Sigmoid colon (tissue), 7 donors: Measurements from ENCODE around the gene TNNI3. TPM values are rescaled to one million over a fixed set of nuclear protein-coding genes. Genes with fewer than 3 reads are reported as not detected.
"Not testable (repeated sequence)": the region's sequence is repeated elsewhere in the genome, so short reads cannot be mapped to it uniquely, and the experiment has no call there.

Experiments
- DNase-seq: peaks from one replicate; pipeline ENCODE4 v3.0.0-alpha.2; 2019
- H3K27ac ChIP-seq, 4 donors: fragments of 200-600 bp; sonication (generic); one replicate each; pipeline ENCODE4 v1.5.1; 2016 to 2019; ENCODE audit warnings: mild to moderate bottlenecking in 1 of 4
- H3K27me3 ChIP-seq, 3 donors: fragments of 200-600 bp; sonication (generic); one replicate each; pipeline ENCODE4 v1.5.1; 2019; ENCODE audit warnings: mild to moderate bottlenecking in 1 of 3
- H3K36me3 ChIP-seq, 4 donors: fragments of 200-600 bp; sonication (generic); one replicate each; pipeline ENCODE4 v1.5.1; 2016 to 2019
- H3K4me1 ChIP-seq, 4 donors: fragments of 200-600 bp; sonication (generic); one replicate each; pipeline ENCODE4 v1.5.1; 2017 to 2019
- H3K4me3 ChIP-seq, 4 donors: fragments of 200-600 bp; sonication (generic); one replicate each; pipeline ENCODE4 v1.5.1; 2017 to 2019; ENCODE audit warnings: mild to moderate bottlenecking in 2 of 4, moderate library complexity in 1 of 4
- H3K9me3 ChIP-seq, 4 donors: fragments of 200-600 bp in 3 of 4; sonication (generic) in 3 of 4; one replicate each; pipeline versions ENCODE4 v1.5.1 to v1.6.1; 2013 to 2019
- EP300 ChIP-seq, 4 donors: sonication (generic); formaldehyde crosslinking; IDR thresholded peaks; one replicate each; pipeline ENCODE4 v1.6.1; 2017; ENCODE audit warnings: antibody characterized with exemption in 4 of 4
- POLR2A ChIP-seq, 2 donors: fragments of 450-650 bp; IDR thresholded peaks; one replicate each; pipeline ENCODE4 v1.6.1; 2016; ENCODE audit warnings: antibody characterized with exemption in 2 of 2, mild to moderate bottlenecking in 2 of 2, moderate library complexity in 2 of 2
- POLR2AphosphoS5 ChIP-seq, 4 donors: sonication (generic); formaldehyde crosslinking; IDR thresholded peaks; one replicate each; pipeline ENCODE4 v1.6.1; 2017; ENCODE audit warnings: antibody characterized with exemption in 4 of 4
- WGBS, 2 donors: extraction: QIAGEN DNeasy Blood & Tissue Kit; methylation state at CpG; one replicate each; pipeline ENCODE4 v1.1.7; 2013; 5-methylcytosine and 5-hydroxymethylcytosine counted together
- intact Hi-C: fragments of 100-400 bp; cut with DNase I; formaldehyde crosslinking; loops from one replicate; pipeline ENCODE4 v1.15.1; 2023
- polyA plus RNA-seq, 3 donors: library from polyadenylated mRNA; stranded (reverse); fragments of 200-250 nt; gene quantifications; one replicate each; pipeline ENCODE4 v1.2.3, GENCODE V29; 2013
- total RNA-seq, 4 donors: library from RNA; depleted of rRNA; stranded (reverse); fragments of >200 nt; gene quantifications; one replicate each; pipeline ENCODE4 v1.1.0, GENCODE V29; 2016
- TF ChIP-seq, protein P1 (sequence below), 4 experiments: fragments of 450-650 bp in 3 of 4; fragments of 200-600 bp in 1 of 4; IDR thresholded peaks; one replicate each; pipeline ENCODE4 v1.5.1; 2016 to 2019; ENCODE audit warnings: antibody characterized with exemption in 4 of 4, mild to moderate bottlenecking in 3 of 4, moderate library complexity in 2 of 4
- donor health status: healthy with polysubstance abuse.
- donor health status: Bipolar disorder and iron deficiency.
- donor health status: healthy.

Gene TNNI3
- total and polyA plus RNA-seq, 7 donors, result 3.6 to 45.5 (median 3.6) TPM; not detected in 4

GRCh38 chr19:55111238-55111831 is 46.2 kb downstream of the TNNI3 start:
- H3K4me3 ChIP-seq, result no peak overlapping the region
- intact Hi-C loops, result loop anchor here (10.0 kb wide), 3 partner anchors 543 to 917 kb away; partner anchors contain the start of genes LENG9, TSEN34 and U2AF2
- DNase-seq, result no peak
- TF ChIP-seq POLR2AphosphoS5 (IDR thresholded peaks at IDR 0.05), result peak in 1 of 4 donors; percentile 17
- TF ChIP-seq EP300 (IDR thresholded peaks at IDR 0.05), result no peak
- peaks cover 0 to 38% (median 8%) of the 10 kb centered on the region in 4 donors for H3K36me3 ChIP-seq
- H3K4me1 ChIP-seq, result peaks cover 0 to 70% (median 57%) of the 10 kb centered on the region in 4 donors
- H3K27me3 ChIP-seq, result no peaks in the 10 kb centered on the region
- 90 to 91% methylated on average over 21 of the region's 21 CpGs for WGBS, 2 donors
- H3K9me3 ChIP-seq, result no peaks in the 10 kb centered on the region
- peak overlapping the region; percentile 95 to 99 (median 98) for H3K27ac ChIP-seq

DNA sequence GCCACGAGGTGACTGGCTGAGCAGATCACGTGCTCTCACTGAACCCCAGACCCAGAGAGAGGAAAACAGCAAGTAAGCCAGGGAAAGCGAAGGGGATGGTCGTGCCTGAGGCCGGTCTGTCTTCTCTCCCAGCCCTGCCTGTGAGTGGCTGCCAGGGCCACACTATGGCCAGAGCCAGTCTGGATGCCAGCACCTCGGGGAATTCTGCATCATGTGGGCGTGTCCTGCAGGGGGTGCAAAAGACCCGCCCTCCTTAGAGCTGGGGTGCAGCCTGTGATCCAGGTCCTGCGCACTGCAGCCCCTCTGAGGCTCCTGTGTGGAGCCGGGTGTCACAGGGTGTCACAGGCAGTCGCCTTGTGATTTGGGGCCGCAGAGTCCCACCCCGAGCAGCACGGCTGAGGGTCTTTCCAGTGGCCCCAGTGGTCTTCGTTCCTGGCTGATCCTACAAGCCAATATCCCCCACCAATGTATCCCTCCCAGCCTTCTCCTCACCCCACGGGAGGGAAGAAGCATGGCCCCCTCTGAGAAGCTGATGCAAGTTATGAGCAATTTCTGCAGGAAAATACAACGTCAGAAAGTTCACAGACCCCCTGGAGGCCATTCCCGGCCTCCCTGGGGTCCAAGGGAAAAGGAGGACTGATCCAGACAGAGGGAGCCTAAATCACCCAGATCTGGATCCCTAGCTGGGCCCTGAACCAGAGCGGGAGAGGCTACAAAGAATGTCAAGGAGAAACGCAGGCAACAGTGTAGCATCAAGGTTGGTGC is 47.8 kb downstream of the TNNI3 start:
- Histone ChIP-seq H3K27me3 (no peaks in the 10 kb centered on the region), H3K4me1 (peaks cover 0 to 56% (median 43%) of the 10 kb centered on the region in 4 donors), H3K9me3 (no peaks in the 10 kb centered on the region), H3K36me3 (peaks cover 0 to 42% (median 8%) of the 10 kb centered on the region in 4 donors), H3K27ac (peak overlapping the region in 3 of 4 donors; percentile 32 to 99 (median 99)), H3K4me3 (no peak overlapping the region)
- intact Hi-C loops, result loop anchor here (10.0 kb wide), 3 partner anchors 545 to 915 kb away; partner anchors contain the start of genes LENG9, TSEN34 and U2AF2
- TF ChIP-seq POLR2A (IDR thresholded peaks at IDR 0.05) (no peak), POLR2AphosphoS5 (IDR thresholded peaks at IDR 0.05) (no peak), EP300 (IDR thresholded peaks at IDR 0.05) (no peak)
- TF ChIP-seq, protein P1, sequence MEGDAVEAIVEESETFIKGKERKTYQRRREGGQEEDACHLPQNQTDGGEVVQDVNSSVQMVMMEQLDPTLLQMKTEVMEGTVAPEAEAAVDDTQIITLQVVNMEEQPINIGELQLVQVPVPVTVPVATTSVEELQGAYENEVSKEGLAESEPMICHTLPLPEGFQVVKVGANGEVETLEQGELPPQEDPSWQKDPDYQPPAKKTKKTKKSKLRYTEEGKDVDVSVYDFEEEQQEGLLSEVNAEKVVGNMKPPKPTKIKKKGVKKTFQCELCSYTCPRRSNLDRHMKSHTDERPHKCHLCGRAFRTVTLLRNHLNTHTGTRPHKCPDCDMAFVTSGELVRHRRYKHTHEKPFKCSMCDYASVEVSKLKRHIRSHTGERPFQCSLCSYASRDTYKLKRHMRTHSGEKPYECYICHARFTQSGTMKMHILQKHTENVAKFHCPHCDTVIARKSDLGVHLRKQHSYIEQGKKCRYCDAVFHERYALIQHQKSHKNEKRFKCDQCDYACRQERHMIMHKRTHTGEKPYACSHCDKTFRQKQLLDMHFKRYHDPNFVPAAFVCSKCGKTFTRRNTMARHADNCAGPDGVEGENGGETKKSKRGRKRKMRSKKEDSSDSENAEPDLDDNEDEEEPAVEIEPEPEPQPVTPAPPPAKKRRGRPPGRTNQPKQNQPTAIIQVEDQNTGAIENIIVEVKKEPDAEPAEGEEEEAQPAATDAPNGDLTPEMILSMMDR (IDR thresholded peaks at IDR 0.05), result no peak
- peak; percentile 63 for DNase-seq
- 89 to 91% methylated on average over 20 of the region's 20 CpGs for WGBS, 2 donors

DNA sequence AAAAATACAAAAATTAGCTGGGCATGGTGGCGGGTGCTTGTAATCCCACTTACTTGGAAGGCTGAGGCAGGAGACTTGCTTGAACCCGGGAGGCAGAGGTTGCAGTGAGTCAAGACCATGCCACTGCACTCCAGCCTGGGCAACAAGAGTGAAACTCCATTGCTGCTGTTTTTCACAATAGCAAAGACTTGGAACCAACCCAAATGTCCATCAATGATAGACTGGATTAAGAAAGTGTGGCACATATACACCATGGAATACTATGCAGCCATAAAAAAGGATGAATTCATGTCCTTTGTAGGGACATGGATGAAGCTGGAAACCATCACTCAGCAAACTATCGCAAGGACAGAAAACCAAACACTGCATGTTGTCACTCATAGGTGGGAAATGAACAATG is 50.3 kb downstream of the TNNI3 start:
- H3K9me3 ChIP-seq, H3K4me3 ChIP-seq, H3K27ac ChIP-seq, H3K27me3 ChIP-seq, DNase-seq, intact Hi-C loops: not testable (repeated sequence)
- H3K36me3 ChIP-seq, result peaks cover 6 to 54% (median 16%) of the 10 kb centered on the region in 4 donors
- WGBS, 2 donors, result 99 to 100% methylated on average over 3 of the region's 3 CpGs
- peaks cover 0 to 33% (median 19%) of the 10 kb centered on the region in 4 donors for H3K4me1 ChIP-seq

DNA sequence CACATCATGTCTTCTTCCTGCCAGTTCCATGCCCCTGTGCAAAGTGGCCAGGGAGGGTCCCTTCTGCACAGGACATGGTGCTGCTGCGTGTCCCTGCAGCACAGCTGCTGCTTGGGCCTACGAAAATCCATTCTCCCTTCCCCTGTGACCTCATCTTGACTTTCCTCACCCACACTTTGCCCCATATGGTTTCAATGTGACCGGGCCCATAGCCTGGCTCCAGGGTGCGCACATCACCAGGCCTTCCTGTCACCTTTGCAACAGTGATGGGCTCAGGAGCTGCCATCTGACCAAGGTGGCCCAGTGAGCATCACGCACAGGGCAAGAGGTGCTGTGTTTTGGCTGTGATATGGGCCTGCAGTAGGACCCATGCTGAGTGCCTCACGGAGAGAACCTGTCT is 50.9 kb downstream of the TNNI3 start:
- DNase-seq, result no peak

DNA sequence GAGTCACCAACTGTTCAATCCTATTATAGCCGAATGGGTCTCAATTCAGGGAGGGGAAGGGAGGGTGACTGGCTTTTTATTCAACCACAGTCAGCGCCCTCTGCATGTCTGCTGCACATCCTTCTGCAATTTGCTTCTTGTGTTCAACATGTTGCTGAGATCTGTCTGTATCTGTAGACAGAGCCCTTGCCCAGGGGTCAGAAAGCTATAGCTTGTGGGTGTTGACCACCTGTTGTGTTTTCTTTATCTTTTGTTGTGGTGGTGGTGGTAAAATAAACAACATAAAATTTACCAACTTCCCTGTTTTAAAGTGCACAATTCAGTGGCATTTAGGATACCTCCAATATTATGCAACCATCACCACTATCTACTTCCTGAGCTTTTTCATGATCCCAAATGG is 52.3 kb downstream of the TNNI3 start:
- DNase-seq, result no peak
- 84 to 86% methylated on average over 2 of the region's 2 CpGs for WGBS, 2 donors
- TF ChIP-seq, protein P1 (IDR thresholded peaks at IDR 0.05), result no peak
- no peak for TF ChIP-seq POLR2A (IDR thresholded peaks at IDR 0.05)
- TF ChIP-seq EP300 (IDR thresholded peaks at IDR 0.05), result no peak
- peaks cover 0 to 4% (median 0%) of the 10 kb centered on the region in 4 donors for H3K9me3 ChIP-seq
- intact Hi-C loops, result no loop called here
- H3K27ac ChIP-seq, result no peak overlapping the region
- no peaks in the 10 kb centered on the region for H3K27me3 ChIP-seq
- peaks cover 11 to 64% (median 34%) of the 10 kb centered on the region in 4 donors for H3K36me3 ChIP-seq
- H3K4me3 ChIP-seq, result no peak overlapping the region
- H3K4me1 ChIP-seq, result peaks cover 0 to 14% (median 3%) of the 10 kb centered on the region in 4 donors

More for the DNA sequence above, 50.9 kb downstream of the TNNI3 start:
- Histone ChIP-seq H3K4me1 (peaks cover 0 to 26% (median 12%) of the 10 kb centered on the region in 4 donors), H3K9me3 (peaks cover 0 to 4% (median 0%) of the 10 kb centered on the region in 4 donors), H3K4me3 (no peak overlapping the region), H3K27ac (no peak overlapping the region), H3K36me3 (peaks cover 7 to 58% (median 22%) of the 10 kb centered on the region in 4 donors), H3K27me3 (no peaks in the 10 kb centered on the region)
- WGBS, 2 donors, result 93 to 97% methylated on average over 6 of the region's 6 CpGs
- intact Hi-C loops, result no loop called here
- no peak for TF ChIP-seq POLR2A (IDR thresholded peaks at IDR 0.05)
- no peak for TF ChIP-seq POLR2AphosphoS5 (IDR thresholded peaks at IDR 0.05)
- TF ChIP-seq, protein P1 (IDR thresholded peaks at IDR 0.05), result no peak
- TF ChIP-seq EP300 (IDR thresholded peaks at IDR 0.05), result no peak
